HEK293T (cell line): ENCODE results near the gene LYRM2.

Experiments
- BHLHE40 ChIP-seq: fragments of 450-650 bp; IDR thresholded peaks from 2 replicates; pipeline ENCODE4 v1.6.1; 2016; ENCODE audit warnings: mild to moderate bottlenecking, moderate library complexity, borderline replicate concordance
- ELF4 ChIP-seq: fragments of 450-650 bp; IDR thresholded peaks from 2 replicates; pipeline ENCODE4 v1.6.1; 2017; ENCODE audit warnings: antibody characterized with exemption
- FOXA1 ChIP-seq: fragments of 450-650 bp; IDR thresholded peaks from 2 replicates; pipeline ENCODE4 v1.6.1; 2016; ENCODE audit warnings: mild to moderate bottlenecking
- FOXM1 ChIP-seq: fragments of 450-650 bp; IDR thresholded peaks from 2 replicates; pipeline ENCODE4 v1.6.1; 2017; ENCODE audit warnings: mild to moderate bottlenecking, borderline replicate concordance
- HDGF ChIP-seq: fragments of 450-650 bp; IDR thresholded peaks from 2 replicates; pipeline ENCODE4 v1.6.1; 2017; ENCODE audit warnings: antibody characterized with exemption, borderline replicate concordance
- L3MBTL2 ChIP-seq: fragments of 450-650 bp; conservative IDR thresholded peaks from 2 replicates; pipeline ENCODE4 v1.6.1; 2016; ENCODE audit warnings: mild to moderate bottlenecking
- SP1 ChIP-seq: fragments of 450-650 bp; IDR thresholded peaks from 2 replicates; pipeline ENCODE4 v1.6.1; 2017
- SUZ12 ChIP-seq: fragments of 450-650 bp; IDR thresholded peaks from 2 replicates; pipeline ENCODE4 v1.6.1; 2016; ENCODE audit warnings: mild to moderate bottlenecking
- ZNF384 ChIP-seq: fragments of 450-650 bp; IDR thresholded peaks from 2 replicates; pipeline ENCODE4 v1.6.1; 2016
- TF ChIP-seq, protein P1 (sequence below): fragments of 450-650 bp; IDR thresholded peaks from 2 replicates; pipeline ENCODE4 v1.6.1; 2016

GRCh38 chr6:89670935-89671565, 32.5 kb upstream of the LYRM2 start:
- TF ChIP-seq SP1: no peak
- no peak for TF ChIP-seq SUZ12
- no peak for TF ChIP-seq ELF4
- TF ChIP-seq, protein P1, sequence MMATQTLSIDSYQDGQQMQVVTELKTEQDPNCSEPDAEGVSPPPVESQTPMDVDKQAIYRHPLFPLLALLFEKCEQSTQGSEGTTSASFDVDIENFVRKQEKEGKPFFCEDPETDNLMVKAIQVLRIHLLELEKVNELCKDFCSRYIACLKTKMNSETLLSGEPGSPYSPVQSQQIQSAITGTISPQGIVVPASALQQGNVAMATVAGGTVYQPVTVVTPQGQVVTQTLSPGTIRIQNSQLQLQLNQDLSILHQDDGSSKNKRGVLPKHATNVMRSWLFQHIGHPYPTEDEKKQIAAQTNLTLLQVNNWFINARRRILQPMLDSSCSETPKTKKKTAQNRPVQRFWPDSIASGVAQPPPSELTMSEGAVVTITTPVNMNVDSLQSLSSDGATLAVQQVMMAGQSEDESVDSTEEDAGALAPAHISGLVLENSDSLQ: no peak
- no peak for TF ChIP-seq BHLHE40
- no peak for TF ChIP-seq HDGF
- TF ChIP-seq ZNF384: no peak
- no peak for TF ChIP-seq L3MBTL2
- no peak for TF ChIP-seq FOXM1
- TF ChIP-seq FOXA1: no peak
